Esophagus squamous epithelium (tissue), 4 donors: Measurements from ENCODE around the gene DBF4.

ENCODE experiments used
- POLR2A ChIP-seq, 4 donors: fragments of 450-650 bp; IDR thresholded peaks; one replicate each; pipeline ENCODE4 v1.6.1; 2017; ENCODE audit warnings: antibody characterized with exemption in 4 of 4, mild to moderate bottlenecking in 4 of 4, moderate library complexity in 3 of 4
- TF ChIP-seq, protein P1 (sequence below), 6 experiments: fragments of 450-650 bp in 4 of 6; fragments of 200-600 bp in 2 of 6; sonication (generic) in 2 of 6; IDR thresholded peaks; one replicate each; pipeline ENCODE4 v1.5.1; 2016 to 2019; ENCODE audit warnings: antibody characterized with exemption in 6 of 6, mild to moderate bottlenecking in 4 of 6, moderate library complexity in 4 of 6

DNA sequence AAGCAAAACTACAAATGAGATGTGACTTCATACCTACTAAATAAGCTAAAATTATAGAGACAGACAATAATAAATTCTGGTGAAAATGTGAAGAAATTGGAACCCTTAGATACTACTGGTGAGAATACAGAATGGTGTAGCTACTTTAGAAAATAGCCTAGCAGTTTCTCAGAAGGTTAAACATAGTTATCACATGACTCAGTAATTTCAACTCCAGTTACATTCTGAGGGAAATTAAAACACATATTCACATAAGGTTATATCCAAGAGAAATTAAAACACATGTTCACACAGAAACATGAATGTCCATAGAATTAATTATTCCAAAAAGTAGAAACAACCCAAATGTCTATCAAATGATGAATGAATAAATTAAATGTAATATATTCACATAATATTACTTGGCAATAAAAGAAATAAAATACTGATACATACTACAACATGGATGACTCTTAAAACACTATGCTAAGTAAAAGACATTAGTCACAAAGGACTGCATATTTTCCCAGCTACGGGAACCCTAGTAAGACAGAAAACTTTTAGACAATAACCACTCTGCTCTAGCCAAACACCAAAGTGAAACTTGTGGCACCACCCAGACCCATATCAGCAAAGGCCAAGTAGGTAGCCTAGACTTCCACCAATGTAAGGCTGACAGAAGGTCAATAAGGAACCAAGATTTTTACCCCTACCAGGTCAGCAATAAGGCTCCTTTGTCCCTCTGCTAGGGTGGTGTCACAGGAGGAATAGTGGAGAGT is 25.3 kb upstream of the DBF4 start:
- TF ChIP-seq POLR2A (IDR thresholded peaks at IDR 0.05) = no peak
- TF ChIP-seq, protein P1, sequence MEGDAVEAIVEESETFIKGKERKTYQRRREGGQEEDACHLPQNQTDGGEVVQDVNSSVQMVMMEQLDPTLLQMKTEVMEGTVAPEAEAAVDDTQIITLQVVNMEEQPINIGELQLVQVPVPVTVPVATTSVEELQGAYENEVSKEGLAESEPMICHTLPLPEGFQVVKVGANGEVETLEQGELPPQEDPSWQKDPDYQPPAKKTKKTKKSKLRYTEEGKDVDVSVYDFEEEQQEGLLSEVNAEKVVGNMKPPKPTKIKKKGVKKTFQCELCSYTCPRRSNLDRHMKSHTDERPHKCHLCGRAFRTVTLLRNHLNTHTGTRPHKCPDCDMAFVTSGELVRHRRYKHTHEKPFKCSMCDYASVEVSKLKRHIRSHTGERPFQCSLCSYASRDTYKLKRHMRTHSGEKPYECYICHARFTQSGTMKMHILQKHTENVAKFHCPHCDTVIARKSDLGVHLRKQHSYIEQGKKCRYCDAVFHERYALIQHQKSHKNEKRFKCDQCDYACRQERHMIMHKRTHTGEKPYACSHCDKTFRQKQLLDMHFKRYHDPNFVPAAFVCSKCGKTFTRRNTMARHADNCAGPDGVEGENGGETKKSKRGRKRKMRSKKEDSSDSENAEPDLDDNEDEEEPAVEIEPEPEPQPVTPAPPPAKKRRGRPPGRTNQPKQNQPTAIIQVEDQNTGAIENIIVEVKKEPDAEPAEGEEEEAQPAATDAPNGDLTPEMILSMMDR (IDR thresholded peaks at IDR 0.05) = no peak
